Endothelial cell (in vitro differentiated cells): ENCODE measurements around the gene SUPT7L. TPM values are rescaled to one million over a fixed set of nuclear protein-coding genes. Genes with fewer than 3 reads are reported as not detected.
"Not testable (repeated sequence)": the region's sequence is repeated elsewhere in the genome, so short reads cannot be mapped to it uniquely, and the experiment has no call there.

Experiments
- DNase-seq: peaks from one replicate; pipeline ENCODE4 v3.0.0; 2021; ENCODE audit warnings: low spot score
- H3K27ac Mint-ChIP-seq: one replicate; pipeline ENCODE4 v1.8.0; 2021; ENCODE audit warnings: mixed read lengths, inconsistent platforms; ENCODE audit not compliant: unreplicated experiment
- H3K27me3 Mint-ChIP-seq: one replicate; pipeline ENCODE4 v1.8.0; 2021; ENCODE audit warnings: mild to moderate bottlenecking, moderate library complexity, mixed read lengths, inconsistent platforms; ENCODE audit not compliant: unreplicated experiment
- H3K36me3 Mint-ChIP-seq: one replicate; pipeline ENCODE4 v1.8.0; 2021; ENCODE audit warnings: mild to moderate bottlenecking, low read depth, mixed read lengths, inconsistent platforms; ENCODE audit not compliant: unreplicated experiment
- H3K4me1 Mint-ChIP-seq: one replicate; pipeline ENCODE4 v1.8.0; 2021; ENCODE audit warnings: mild to moderate bottlenecking, mixed read lengths, inconsistent platforms; ENCODE audit not compliant: unreplicated experiment
- H3K4me3 Mint-ChIP-seq: one replicate; pipeline ENCODE4 v1.8.0; 2021; ENCODE audit warnings: mild to moderate bottlenecking, mixed read lengths, inconsistent platforms; ENCODE audit not compliant: unreplicated experiment
- H3K9me3 Mint-ChIP-seq: one replicate; pipeline ENCODE4 v1.8.0; 2021; ENCODE audit warnings: mixed read lengths, inconsistent platforms; ENCODE audit not compliant: unreplicated experiment
- CTCF ChIP-seq: fragments of 200-600 bp; sonication (generic); IDR thresholded peaks from one replicate; pipeline ENCODE4 v1.5.0; 2021; ENCODE audit warnings: antibody characterized with exemption; ENCODE audit not compliant: unreplicated experiment
- total RNA-seq: library from RNA; stranded (reverse); fragmentation: NEBNext Ultra II Directional; extraction: Animal tissue kit (Norgen Biotek cat#: 25700); gene quantifications from one replicate; pipeline ENCODE4 v1.2.1, GENCODE V29; 2021; ENCODE audit not compliant: unreplicated experiment

SUPT7L gene
- total RNA-seq, 1 donor from 2014 or later, result 39.1 TPM

DNA sequence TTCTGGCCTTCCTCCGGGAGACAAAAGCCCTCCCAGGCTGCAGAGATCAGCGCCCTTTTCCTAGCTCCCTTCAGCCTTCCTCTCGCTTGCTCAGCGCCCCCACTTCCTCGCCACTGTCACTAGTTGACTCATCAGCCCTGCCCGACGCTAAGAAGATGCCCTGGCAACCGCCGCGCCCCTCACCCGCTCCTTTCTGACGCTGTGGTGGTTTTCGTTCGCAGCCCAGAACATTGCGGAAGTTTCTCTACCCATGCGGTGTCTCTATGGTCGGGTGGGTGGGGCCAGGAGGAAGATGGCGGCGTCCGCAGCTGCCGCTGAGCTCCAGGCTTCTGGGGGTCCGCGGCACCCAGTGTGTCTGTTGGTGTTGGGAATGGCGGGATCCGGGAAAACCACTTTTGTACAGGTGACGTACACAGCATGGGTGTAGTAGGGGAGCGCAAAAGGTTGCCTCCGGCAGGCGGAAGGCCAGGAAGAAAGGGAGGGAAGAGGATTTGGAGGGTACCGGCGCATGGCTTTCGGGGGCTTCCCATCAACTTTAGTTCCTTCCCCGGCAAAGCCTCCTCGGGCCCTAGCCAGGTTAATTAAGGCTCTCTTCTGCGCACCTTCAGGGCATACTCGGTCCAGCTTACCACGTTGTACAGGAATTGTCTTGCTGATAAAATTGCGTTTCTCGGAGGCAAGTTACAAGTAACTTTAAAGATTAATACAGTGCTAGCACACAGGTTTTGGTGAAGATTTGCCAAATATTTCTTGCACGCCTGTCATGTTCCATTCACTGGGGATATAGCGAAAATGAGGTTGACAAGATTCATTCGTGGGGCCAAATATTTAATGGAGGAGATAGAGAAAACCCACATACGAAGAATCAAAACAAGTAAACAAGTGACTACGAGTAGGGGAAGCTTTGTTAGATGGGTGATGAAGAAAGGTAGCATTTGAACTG is 34.4 kb downstream of the SUPT7L start, which contains the start of the genes CCDC121 and GPN1:
Gene CCDC121, minus strand, starts transcription at position 246 of the 943 bp plus-strand sequence. CDS start 1,213 bp downstream, outside the sequence.
Gene GPN1, plus strand, starts transcription at position 284 of the 943 bp plus-strand sequence. Its CDS starts 9 bp downstream, at position 293.
- TF ChIP-seq CTCF, result no peak
- H3K27me3 Mint-ChIP-seq, result no peaks in the 10 kb centered on the region
- peak within 1 kb of the TSS; percentile 96 for H3K27ac Mint-ChIP-seq
- H3K36me3 Mint-ChIP-seq, result peaks cover 26% of the 10 kb centered on the region
- H3K9me3 Mint-ChIP-seq, result no peaks in the 10 kb centered on the region
- peak; percentile 67 for DNase-seq
- peaks cover 17% of the 10 kb centered on the region for H3K4me1 Mint-ChIP-seq
- H3K4me3 Mint-ChIP-seq, result no peak within 1 kb of the TSS

- no peak for TF ChIP-seq CTCF
- Mint-ChIP-seq H3K9me3 (no peaks in the 10 kb centered on the region), H3K36me3 (peaks cover 23% of the 10 kb centered on the region), H3K4me3 (no peak overlapping the region), H3K27ac (peak overlapping the region; percentile 96), H3K4me1 (peaks cover 17% of the 10 kb centered on the region), H3K27me3 (no peaks in the 10 kb centered on the region)
- no peak for DNase-seq
Observed at GRCh38 chr2:27627963-27628766, 35.2 kb downstream of the SUPT7L start.

DNA sequence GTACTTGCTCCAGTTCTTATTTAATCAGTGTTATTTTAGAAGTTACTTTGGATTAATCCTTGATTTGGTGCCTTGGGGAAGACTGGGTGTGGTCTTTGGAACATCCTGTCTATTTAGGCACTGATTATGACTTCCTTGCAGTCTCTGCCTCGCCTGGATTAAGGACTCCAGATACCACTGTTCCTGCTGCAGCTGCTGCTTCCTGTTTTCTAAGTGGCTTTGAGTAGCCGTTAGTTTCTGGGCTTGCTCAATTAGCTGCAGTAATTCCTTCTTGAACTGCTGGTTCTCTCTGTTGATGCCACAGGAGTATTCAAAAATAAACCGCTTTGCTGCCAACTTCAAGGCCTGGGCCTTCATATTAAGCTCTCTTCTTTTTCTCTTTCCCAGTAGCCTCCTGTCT is 36.5 kb downstream of the SUPT7L start:
- Mint-ChIP-seq H3K27ac (peak overlapping the region; percentile 96), H3K4me1 (peaks cover 17% of the 10 kb centered on the region)
- DNase-seq, result not testable (repeated sequence)

GRCh38 chr2:27626323-27626722 is 37.1 kb downstream of the SUPT7L start:
- DNase-seq, H3K27me3 Mint-ChIP-seq, H3K4me3 Mint-ChIP-seq, H3K9me3 Mint-ChIP-seq: not testable (repeated sequence)
- peaks cover 17% of the 10 kb centered on the region for H3K4me1 Mint-ChIP-seq
- peaks cover 33% of the 10 kb centered on the region for H3K36me3 Mint-ChIP-seq
- H3K27ac Mint-ChIP-seq, result peak overlapping the region; percentile 96

More for the DNA sequence above, 36.5 kb downstream of the SUPT7L start:
- Mint-ChIP-seq H3K4me3 (peak overlapping the region; percentile 72), H3K36me3 (peaks cover 33% of the 10 kb centered on the region)
- H3K27me3 Mint-ChIP-seq, H3K9me3 Mint-ChIP-seq: not testable (repeated sequence)

DNA sequence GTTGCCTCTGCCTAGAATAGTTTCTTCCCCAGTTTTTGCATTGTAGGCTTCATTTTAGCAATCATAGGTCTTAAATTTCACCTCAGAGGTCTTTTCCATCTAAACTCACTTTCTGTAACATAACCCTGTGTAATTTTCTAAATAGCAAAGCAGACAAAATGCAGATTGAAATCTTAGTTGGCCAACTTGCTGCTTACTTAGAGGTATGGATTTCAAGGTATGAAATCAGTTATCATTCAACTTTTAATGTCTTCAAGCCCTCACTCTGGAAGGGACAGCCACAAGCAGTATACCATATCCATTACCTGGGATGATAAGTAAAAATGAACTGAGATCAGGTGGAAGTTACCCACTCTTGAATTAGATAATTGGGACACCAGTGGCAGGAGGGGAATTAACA is 38.5 kb downstream of the SUPT7L start:
- no peaks in the 10 kb centered on the region for H3K9me3 Mint-ChIP-seq
- H3K36me3 Mint-ChIP-seq, result peaks cover 33% of the 10 kb centered on the region
- peaks cover 2% of the 10 kb centered on the region for H3K27me3 Mint-ChIP-seq
- no peak overlapping the region for H3K27ac Mint-ChIP-seq
- H3K4me1 Mint-ChIP-seq, result peaks cover 17% of the 10 kb centered on the region
- no peak overlapping the region for H3K4me3 Mint-ChIP-seq
- TF ChIP-seq CTCF, result no peak
- DNase-seq, result no peak
